C1 segment of cervical spinal cord (tissue), 14 donors: ENCODE data around the gene CHRNA4.

Source experiments
- DNase-seq, 14 donors: peaks; one replicate each; lab custom pipeline; 2025; lab: John Stamatoyannopoulos, UW

The CHRNA4 gene

DNA sequence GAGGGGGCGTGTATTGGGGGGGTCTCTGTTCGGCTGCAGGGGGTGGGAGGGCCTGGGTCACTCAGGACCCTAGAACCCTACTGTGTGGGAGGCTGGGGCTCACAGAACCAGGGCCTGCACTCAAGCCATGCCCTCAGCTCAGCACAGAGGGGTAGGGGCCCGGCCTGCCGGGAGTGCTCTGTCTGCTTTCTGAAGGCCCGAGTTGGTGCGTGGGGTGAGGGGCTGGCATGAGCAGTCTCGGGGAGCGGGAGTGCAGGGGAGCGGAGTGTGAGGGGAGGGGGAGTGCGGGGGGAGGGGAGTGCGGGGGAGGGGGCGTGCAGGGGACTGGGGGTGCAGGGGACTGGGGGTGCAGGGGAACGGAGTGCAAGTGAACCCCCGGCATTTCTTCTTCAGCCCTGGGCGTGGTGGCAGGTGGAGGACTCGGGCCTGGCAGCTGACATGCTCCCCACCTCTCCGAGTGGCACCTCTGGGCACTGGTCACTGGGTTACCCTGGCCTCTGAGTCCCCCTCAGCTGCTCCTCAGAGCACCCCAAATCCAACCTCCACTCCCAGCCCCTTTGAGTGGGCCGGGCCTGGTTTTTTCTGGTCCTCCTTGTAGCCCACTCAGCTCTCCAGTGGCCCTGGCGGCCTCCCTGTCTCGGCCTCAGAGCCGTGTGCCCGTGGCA, 67.1 kb downstream of the CHRNA4 start:
- no peak for DNase-seq

GRCh38 chr20:63293456-63293855, 67.7 kb downstream of the CHRNA4 start:
- no peak for DNase-seq
